H9 (cell line): ENCODE results near the gene ABCC2. TPM values are rescaled to one million over a fixed set of nuclear protein-coding genes. Genes with fewer than 3 reads are reported as not detected.

Experiments used
- DNase-seq: peaks from one replicate; pipeline ENCODE4 v3.0.0-alpha.2; 2017
- H2AFZ ChIP-seq: one replicate; pipeline ENCODE4 v1.6.1; 2013; ENCODE audit warnings: mild to moderate bottlenecking, low read length, control low read depth, moderate library complexity
- H2AK5ac ChIP-seq: 2 replicates; pipeline ENCODE4 v1.6.1; 2013; ENCODE audit warnings: low read length, control low read depth, mixed read lengths; ENCODE audit not compliant: insufficient read length
- H2BK120ac ChIP-seq: one replicate; pipeline ENCODE4 v1.6.1; 2013; ENCODE audit warnings: low read depth, mild to moderate bottlenecking, low read length, control low read depth, inconsistent platforms; ENCODE audit not compliant: poor library complexity, severe bottlenecking
- H2BK12ac ChIP-seq: 2 replicates; pipeline ENCODE4 v1.6.1; 2013; ENCODE audit warnings: low read length, control low read depth, mixed read lengths, low read depth; ENCODE audit not compliant: insufficient read length
- H2BK15ac ChIP-seq: 2 replicates; pipeline ENCODE4 v1.6.1; 2013; ENCODE audit warnings: low read depth, low read length, control low read depth
- H2BK20ac ChIP-seq: one replicate; pipeline ENCODE4 v1.6.1; 2013; ENCODE audit warnings: low read depth, mild to moderate bottlenecking, low read length, control low read depth, inconsistent platforms; ENCODE audit not compliant: poor library complexity, severe bottlenecking
- H2BK5ac ChIP-seq: 2 replicates; pipeline ENCODE4 v1.6.1; 2013; ENCODE audit warnings: low read length, control low read depth, mixed read lengths; ENCODE audit not compliant: insufficient read length
- H3K14ac ChIP-seq: 2 replicates; pipeline ENCODE4 v1.6.1; 2013; ENCODE audit warnings: low read length, control low read depth; ENCODE audit not compliant: insufficient read depth
- H3K18ac ChIP-seq: 2 replicates; pipeline ENCODE4 v1.6.1; 2013; ENCODE audit warnings: low read depth, mild to moderate bottlenecking, mixed read lengths, low read length, control low read depth; ENCODE audit not compliant: insufficient read length
- H3K23ac ChIP-seq: 2 replicates; pipeline ENCODE4 v1.6.1; 2013; ENCODE audit warnings: low read length, control low read depth, mixed read lengths, low read depth; ENCODE audit not compliant: insufficient read length
- H3K23me2 ChIP-seq: 2 replicates; pipeline ENCODE4 v1.6.1; 2013; ENCODE audit warnings: low read depth, mild to moderate bottlenecking, mixed read lengths, low read length, control low read depth; ENCODE audit not compliant: insufficient read length, poor library complexity, severe bottlenecking
- H3K27ac ChIP-seq: 2 replicates; pipeline ENCODE4 v1.5.1; 2013; ENCODE audit warnings: low read length, control low read depth, mixed read lengths, low read depth; ENCODE audit not compliant: insufficient read length
- H3K27me3 ChIP-seq: 2 replicates; pipeline ENCODE4 v1.6.1; 2013; ENCODE audit warnings: low read length, control low read depth, inconsistent platforms; ENCODE audit not compliant: insufficient read depth
- H3K4ac ChIP-seq: 2 replicates; pipeline ENCODE4 v1.6.1; 2013; ENCODE audit warnings: low read depth, mild to moderate bottlenecking, control low read depth, inconsistent platforms, low read length, moderate library complexity
- H3K4me1 ChIP-seq: 2 replicates; pipeline ENCODE4 v1.6.1; 2013; ENCODE audit warnings: low read length, control low read depth, inconsistent platforms; ENCODE audit not compliant: insufficient read depth
- H3K4me2 ChIP-seq: 2 replicates; pipeline ENCODE4 v1.6.1; 2013; ENCODE audit warnings: low read length, control low read depth, mixed read lengths; ENCODE audit not compliant: insufficient read length, insufficient read depth
- H3K56ac ChIP-seq: 2 replicates; pipeline ENCODE4 v1.6.1; 2013; ENCODE audit warnings: low read depth, mild to moderate bottlenecking, mixed read lengths, low read length, control low read depth; ENCODE audit not compliant: insufficient read length
- H3K79me1 ChIP-seq: 2 replicates; pipeline ENCODE4 v1.6.1; 2013; ENCODE audit warnings: low read depth, mild to moderate bottlenecking, moderate library complexity, low read length, control low read depth, inconsistent platforms; ENCODE audit not compliant: insufficient read depth, poor library complexity, severe bottlenecking
- H3K79me2 ChIP-seq: 2 replicates; pipeline ENCODE4 v1.6.1; 2013; ENCODE audit warnings: low read length, control low read depth, inconsistent platforms; ENCODE audit not compliant: insufficient read depth
- H3K9ac ChIP-seq: 2 replicates; pipeline ENCODE4 v1.6.1; 2013; ENCODE audit warnings: low read length, control low read depth, mixed read lengths; ENCODE audit not compliant: insufficient read length; ENCODE audit errors: extremely low read depth
- H3K9me3 ChIP-seq: one replicate; pipeline ENCODE4 v1.6.1; 2013; ENCODE audit warnings: low read depth, low read length, inconsistent platforms; ENCODE audit not compliant: control insufficient read depth
- H3T11ph ChIP-seq: one replicate; pipeline ENCODE4 v1.6.1; 2013; ENCODE audit warnings: mild to moderate bottlenecking, low read length, control low read depth, inconsistent platforms
- H4K20me1 ChIP-seq: one replicate; pipeline ENCODE4 v1.6.1; 2013; ENCODE audit not compliant: control insufficient read depth, insufficient read length, insufficient read depth
- H4K5ac ChIP-seq: 2 replicates; pipeline ENCODE4 v1.6.1; 2013; ENCODE audit warnings: low read depth, mild to moderate bottlenecking, mixed read lengths, low read length, control low read depth; ENCODE audit not compliant: insufficient read length
- H4K8ac ChIP-seq: replicated peaks from 2 replicates; pipeline ENCODE4 v1.6.1; 2013; ENCODE audit warnings: low read length, control low read depth, mixed read lengths, low read depth; ENCODE audit not compliant: insufficient read length
- H4K91ac ChIP-seq: 2 replicates; pipeline ENCODE4 v1.6.1; 2013; ENCODE audit warnings: low read depth, mild to moderate bottlenecking, moderate library complexity, mixed read lengths, low read length, control low read depth; ENCODE audit not compliant: insufficient read length
- H3K27ac Mint-ChIP-seq, 3 experiments: 2 replicates in 2 of 3; 3 replicates in 1 of 3; pipeline ENCODE4 v1.8.0; 2020 to 2021; ENCODE audit warnings: mixed read lengths in 3 of 3, mild to moderate bottlenecking in 1 of 3, moderate library complexity in 1 of 3
- H3K27me3 Mint-ChIP-seq: 2 replicates; pipeline ENCODE4 v1.8.0; 2021; ENCODE audit warnings: low read depth, mild to moderate bottlenecking, moderate library complexity, mixed read lengths
- H3K36me3 Mint-ChIP-seq, 3 experiments: 2 replicates in 2 of 3; 3 replicates in 1 of 3; pipeline ENCODE4 v1.8.0; 2020 to 2021; ENCODE audit warnings: low read depth in 3 of 3, mixed read lengths in 3 of 3; ENCODE audit not compliant: insufficient read depth in 1 of 3
- H3K4me1 Mint-ChIP-seq, 2 experiments: 2 replicates each; pipeline ENCODE4 v1.8.0; 2020; ENCODE audit warnings: mixed read lengths in 2 of 2
- H3K4me3 Mint-ChIP-seq, 2 experiments: 2 replicates in 1 of 2; 3 replicates in 1 of 2; pipeline ENCODE4 v1.8.0; 2020 to 2021; ENCODE audit warnings: mild to moderate bottlenecking in 2 of 2, mixed read lengths in 2 of 2, moderate library complexity in 1 of 2
- H3K9me3 Mint-ChIP-seq, 2 experiments: 2 replicates in 1 of 2; 3 replicates in 1 of 2; pipeline ENCODE4 v1.8.0; 2020; ENCODE audit warnings: mild to moderate bottlenecking in 2 of 2, mixed read lengths in 2 of 2, moderate library complexity in 1 of 2
- CTCF ChIP-seq: fragments of 200-600 bp; sonication (generic); conservative IDR thresholded peaks from 3 replicates; pipeline ENCODE4 v1.8.0; 2021; ENCODE audit warnings: antibody characterized with exemption, mild to moderate bottlenecking
- WGBS: extraction: QIAGEN DNeasy Blood & Tissue Kit; methylation state at CpG from one replicate; pipeline ENCODE4 v1.1.7; 2013; ENCODE audit warnings: missing lambda C conversion rate, low lambda C conversion rate, mixed read lengths; ENCODE audit not compliant: insufficient read length; ENCODE audit errors: extremely low coverage; 5-methylcytosine and 5-hydroxymethylcytosine counted together
- total RNA-seq: library from RNA; stranded (reverse); gene quantifications from 2 replicates; pipeline ENCODE4 v1.2.1, GENCODE V29; 2021

Gene ABCC2
- total RNA-seq, 1 experiment from 2014 or later, result 0.68 TPM

GRCh38 chr10:99809931-99810615, 27.6 kb downstream of the ABCC2 start:
- no peak overlapping the region for H2BK120ac ChIP-seq
- H3K4me1 Mint-ChIP-seq, result no peaks in the 10 kb centered on the region
- no peak overlapping the region for H3K18ac ChIP-seq
- no peaks in the 10 kb centered on the region for H3K79me2 ChIP-seq
- H3K23ac ChIP-seq, result no peak overlapping the region
- no peaks in the 10 kb centered on the region; the same call in 1 of the 2 replicates for H3K27me3 Mint-ChIP-seq
- H2BK15ac ChIP-seq, result no peak overlapping the region
- no peak overlapping the region for H2AK5ac ChIP-seq
- H3K4ac ChIP-seq, result no peak overlapping the region
- no peaks in the 10 kb centered on the region for H3K23me2 ChIP-seq
- H3T11ph ChIP-seq, result no peak overlapping the region
- no peak overlapping the region for H3K4me2 ChIP-seq
- no peak overlapping the region for H3K4me3 Mint-ChIP-seq
- H3K56ac ChIP-seq, result no peak overlapping the region
- TF ChIP-seq CTCF, result no peak
- no peak overlapping the region for H4K91ac ChIP-seq
- no peak overlapping the region for H2BK20ac ChIP-seq
- H3K14ac ChIP-seq, result no peak overlapping the region
- H4K20me1 ChIP-seq, result no peaks in the 10 kb centered on the region
- no peaks in the 10 kb centered on the region for H3K27me3 ChIP-seq
- H3K27ac Mint-ChIP-seq, result no peak overlapping the region
- WGBS, result no CpG with 5 or more reads among the region's 7 CpGs
- H2BK5ac ChIP-seq, result no peak overlapping the region
- no peak overlapping the region for H2AFZ ChIP-seq
- no peaks in the 10 kb centered on the region for H3K4me1 ChIP-seq
- no peak overlapping the region for H2BK12ac ChIP-seq
- H3K27ac ChIP-seq, result no peak overlapping the region
- no peak overlapping the region for H4K5ac ChIP-seq
- H3K79me1 ChIP-seq, result no peaks in the 10 kb centered on the region
- H3K9me3 Mint-ChIP-seq, result peaks cover 3 to 4% of the 10 kb centered on the region in 2 experiments
- H3K9ac ChIP-seq, result no peak overlapping the region
- H3K9me3 ChIP-seq, result no peaks in the 10 kb centered on the region
- H3K36me3 Mint-ChIP-seq, result peaks cover 0 to 2% (median 0%) of the 10 kb centered on the region in 3 experiments; a peak in 2 of 7 replicates
- H4K8ac ChIP-seq, result no peak overlapping the region
- no peak for DNase-seq
